Lower leg skin (tissue), 3 donors: ENCODE measurements around the gene BCL2L11.

Source experiments
- CTCF ChIP-seq, 3 donors: fragments of 450-650 bp; IDR thresholded peaks; one replicate each; pipeline ENCODE4 v1.5.1; 2016; ENCODE audit warnings: antibody characterized with exemption in 3 of 3, mild to moderate bottlenecking in 3 of 3, moderate library complexity in 2 of 3
- POLR2A ChIP-seq, 2 donors: fragments of 450-650 bp; IDR thresholded peaks; one replicate each; pipeline ENCODE4 v1.6.1; 2016 to 2017; ENCODE audit warnings: antibody characterized with exemption in 2 of 2, mild to moderate bottlenecking in 1 of 2, moderate library complexity in 1 of 2

- TF ChIP-seq CTCF (IDR thresholded peaks at IDR 0.05) (no peak), POLR2A (IDR thresholded peaks at IDR 0.05) (no peak)
These were observed 56.2 kb downstream of the BCL2L11 start for GRCh38 chr2:111176867-111177266.
